Gastrocnemius medialis (tissue), 4 donors: ENCODE data around the gene MINDY1. TPM values are rescaled to one million over a fixed set of nuclear protein-coding genes. Genes with fewer than 3 reads are reported as not detected.

Experiments
- ATAC-seq, 2 donors: fragments of 150-250 bp; one replicate each; pipeline ENCODE4 v1.9.1; 2016
- DNase-seq, 2 donors: peaks; one replicate each; pipeline ENCODE4 v3.0.0-alpha.2; 2019
- H3K27ac ChIP-seq, 4 donors: fragments of 200-600 bp; sonication (generic); 1 replicate in 1 of 4; 2 replicates in 3 of 4; pipeline ENCODE4 v1.5.1; 2016 to 2018; ENCODE audit warnings: mild to moderate bottlenecking in 2 of 4, moderate library complexity in 1 of 4
- H3K27me3 ChIP-seq, 3 donors: fragments of 200-600 bp; sonication (generic) in 2 of 3; 1 replicate in 1 of 3; 2 replicates in 2 of 3; pipeline versions ENCODE4 v1.5.1 to v1.6.0; 2016 to 2019; ENCODE audit warnings: mild to moderate bottlenecking in 1 of 3, moderate library complexity in 1 of 3
- H3K36me3 ChIP-seq, 2 donors: fragments of 200-600 bp; sonication (generic) in 1 of 2; one replicate each; pipeline ENCODE4 v1.5.1; 2017 to 2018
- H3K4me1 ChIP-seq, 2 donors: fragments of 200-600 bp; sonication (generic) in 1 of 2; one replicate each; pipeline ENCODE4 v1.5.1; 2016 to 2017; ENCODE audit warnings: mild to moderate bottlenecking in 2 of 2
- H3K4me3 ChIP-seq, 4 donors: fragments of 200-600 bp; sonication (generic) in 3 of 4; 1 replicate in 1 of 4; 2 replicates in 3 of 4; pipeline ENCODE4 v1.5.1; 2016 to 2019; ENCODE audit warnings: mild to moderate bottlenecking in 2 of 4
- H3K9me3 ChIP-seq, 3 donors: fragments of 200-600 bp; sonication (generic) in 2 of 3; 1 replicate in 1 of 3; 2 replicates in 2 of 3; pipeline ENCODE4 v1.5.1; 2016 to 2019
- CTCF ChIP-seq, 5 experiments: fragments of 450-650 bp in 3 of 5; fragments of 200-600 bp in 2 of 5; sonication (generic) in 2 of 5; IDR thresholded peaks in 4 of 5; conservative IDR thresholded peaks in 1 of 5; 1 replicate in 4 of 5; 2 replicates in 1 of 5; pipeline ENCODE4 v1.5.1; 2016 to 2019; ENCODE audit warnings: antibody characterized with exemption in 5 of 5, mild to moderate bottlenecking in 3 of 5, moderate library complexity in 3 of 5
- POLR2A ChIP-seq, 2 donors: fragments of 450-650 bp; IDR thresholded peaks; one replicate each; pipeline ENCODE4 v1.6.1; 2017; ENCODE audit warnings: antibody characterized with exemption in 2 of 2, mild to moderate bottlenecking in 2 of 2, moderate library complexity in 2 of 2
- in situ Hi-C, 4 donors: fragments of 200-750 bp; cut with MboI; loops; one replicate each; pipeline versions ENCODE4 v1.15.0 to v1.8.0; 2017; ENCODE audit warnings: low sequenced_read_pairs in 4 of 4
- intact Hi-C: fragments of 100-400 bp; cut with DNase I; formaldehyde crosslinking; loops from one replicate; pipeline ENCODE4 v1.15.1; 2023; ENCODE audit warnings: low total_unique reads
- total RNA-seq, 4 donors: library from RNA; depleted of rRNA; stranded (reverse); fragments of >200 nt; gene quantifications; one replicate each; pipeline versions ENCODE4 v1.1.0 to v1.2.3, GENCODE V29; 2016

Gene MINDY1
- total RNA-seq, 4 donors from 2014 or later: 13.4 to 22.8 (median 19.7) TPM

GRCh38 chr1:151037032-151037431 lies 30.3 kb upstream of the MINDY1 start:
- DNase-seq (no peak), ATAC-seq (no peak)
- peaks cover 0 to 23% of the 10 kb centered on the region in 2 donors for H3K36me3 ChIP-seq
- no peak for TF ChIP-seq CTCF (IDR thresholded peaks at IDR 0.05 in 4 of 5, conservative IDR thresholded peaks at IDR 0.05 in 1 of 5)
- no peak for TF ChIP-seq POLR2A (IDR thresholded peaks at IDR 0.05)
- no peaks in the 10 kb centered on the region for H3K9me3 ChIP-seq
- in situ Hi-C loops: no loop called here
- H3K27me3 ChIP-seq: no peaks in the 10 kb centered on the region
- no peak overlapping the region for H3K27ac ChIP-seq
- no peak overlapping the region for H3K4me3 ChIP-seq
- intact Hi-C loops: no loop called here
- no peaks in the 10 kb centered on the region for H3K4me1 ChIP-seq

GRCh38 chr1:151036356-151036755 lies 29.7 kb upstream of the MINDY1 start, which contains the start of gene BNIPL:
Gene BNIPL (plus strand): TSS chr1:151036586. CDS start chr1:151036726, 140 bp downstream.
- Histone ChIP-seq H3K9me3 (no peaks in the 10 kb centered on the region), H3K4me3 (no peak within 1 kb of the TSS), H3K27me3 (no peaks in the 10 kb centered on the region), H3K36me3 (peaks cover 0 to 25% of the 10 kb centered on the region in 2 donors), H3K4me1 (no peaks in the 10 kb centered on the region), H3K27ac (no peak within 1 kb of the TSS)
- TF ChIP-seq POLR2A (IDR thresholded peaks at IDR 0.05): no peak
- TF ChIP-seq CTCF (IDR thresholded peaks at IDR 0.05 in 4 of 5, conservative IDR thresholded peaks at IDR 0.05 in 1 of 5): no peak
- in situ Hi-C loops (no loop called here), intact Hi-C loops (no loop called here)
- no peak for ATAC-seq
- no peak for DNase-seq

- ATAC-seq (no peak), DNase-seq (no peak)
- Histone ChIP-seq H3K36me3 (peaks cover 0 to 36% of the 10 kb centered on the region in 2 donors), H3K27me3 (no peaks in the 10 kb centered on the region), H3K4me1 (no peaks in the 10 kb centered on the region), H3K4me3 (no peak overlapping the region), H3K27ac (no peak overlapping the region), H3K9me3 (no peaks in the 10 kb centered on the region)
- in situ Hi-C loops: no loop called here
- intact Hi-C loops: no loop called here
- TF ChIP-seq POLR2A (IDR thresholded peaks at IDR 0.05) (no peak), CTCF (IDR thresholded peaks at IDR 0.05 in 4 of 5, conservative IDR thresholded peaks at IDR 0.05 in 1 of 5) (no peak)
Observed at GRCh38 chr1:151035167-151035566, 28.5 kb upstream of the MINDY1 start.

- ATAC-seq (no peak), DNase-seq (no peak)
- H3K9me3 ChIP-seq: no peaks in the 10 kb centered on the region
- no peak overlapping the region for H3K4me3 ChIP-seq
- H3K4me1 ChIP-seq: no peaks in the 10 kb centered on the region
- no peaks in the 10 kb centered on the region for H3K27me3 ChIP-seq
- intact Hi-C loops (no loop called here), in situ Hi-C loops (no loop called here)
- H3K36me3 ChIP-seq: peaks cover 0 to 64% of the 10 kb centered on the region in 2 donors
- TF ChIP-seq POLR2A (IDR thresholded peaks at IDR 0.05) (no peak), CTCF (IDR thresholded peaks at IDR 0.05 in 4 of 5, conservative IDR thresholded peaks at IDR 0.05 in 1 of 5) (no peak)
- no peak overlapping the region for H3K27ac ChIP-seq
Observed at GRCh38 chr1:151032164-151032563, 25.5 kb upstream of the MINDY1 start.

GRCh38 chr1:151026460-151026859 lies 19.8 kb upstream of the MINDY1 start:
- TF ChIP-seq CTCF (IDR thresholded peaks at IDR 0.05 in 4 of 5, conservative IDR thresholded peaks at IDR 0.05 in 1 of 5): no peak
- no peak for TF ChIP-seq POLR2A (IDR thresholded peaks at IDR 0.05)
- Histone ChIP-seq H3K4me1 (peaks cover 16 to 21% of the 10 kb centered on the region in 2 donors), H3K36me3 (peaks cover 0 to 56% of the 10 kb centered on the region in 2 donors), H3K4me3 (no peak overlapping the region), H3K9me3 (no peaks in the 10 kb centered on the region), H3K27me3 (no peaks in the 10 kb centered on the region), H3K27ac (no peak overlapping the region)
- in situ Hi-C loops: no loop called here
- intact Hi-C loops: no loop called here
- ATAC-seq (no peak), DNase-seq (no peak)
